Left forelimb (tissue), 1 donor: Measurements from ENCODE around the gene PDZD4.

Experiments used
- DNase-seq: peaks from one replicate; pipeline ENCODE4 v3.0.0-alpha.2; 2018; ENCODE audit warnings: low spot score

Gene PDZD4

DNA sequence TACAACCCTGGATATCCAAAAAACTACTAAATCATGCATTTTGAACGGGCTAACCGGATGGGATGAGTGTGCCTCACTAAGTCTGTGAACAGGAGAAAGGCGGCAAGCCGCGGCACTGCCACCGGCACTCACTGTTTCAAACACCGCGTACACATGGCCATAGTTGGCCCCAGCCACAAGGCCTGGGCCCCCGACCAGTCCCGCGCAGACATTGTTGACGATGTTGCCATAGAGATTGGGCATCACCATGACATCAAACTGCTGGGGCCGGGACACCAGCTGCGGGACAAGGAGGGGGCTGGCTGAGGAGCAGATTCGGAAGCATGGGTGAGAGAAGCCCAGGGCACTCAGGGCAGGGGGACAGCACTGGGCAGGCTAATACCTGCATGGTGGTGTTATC is 43.7 kb downstream of the PDZD4 start:
- DNase-seq, result no peak

DNA sequence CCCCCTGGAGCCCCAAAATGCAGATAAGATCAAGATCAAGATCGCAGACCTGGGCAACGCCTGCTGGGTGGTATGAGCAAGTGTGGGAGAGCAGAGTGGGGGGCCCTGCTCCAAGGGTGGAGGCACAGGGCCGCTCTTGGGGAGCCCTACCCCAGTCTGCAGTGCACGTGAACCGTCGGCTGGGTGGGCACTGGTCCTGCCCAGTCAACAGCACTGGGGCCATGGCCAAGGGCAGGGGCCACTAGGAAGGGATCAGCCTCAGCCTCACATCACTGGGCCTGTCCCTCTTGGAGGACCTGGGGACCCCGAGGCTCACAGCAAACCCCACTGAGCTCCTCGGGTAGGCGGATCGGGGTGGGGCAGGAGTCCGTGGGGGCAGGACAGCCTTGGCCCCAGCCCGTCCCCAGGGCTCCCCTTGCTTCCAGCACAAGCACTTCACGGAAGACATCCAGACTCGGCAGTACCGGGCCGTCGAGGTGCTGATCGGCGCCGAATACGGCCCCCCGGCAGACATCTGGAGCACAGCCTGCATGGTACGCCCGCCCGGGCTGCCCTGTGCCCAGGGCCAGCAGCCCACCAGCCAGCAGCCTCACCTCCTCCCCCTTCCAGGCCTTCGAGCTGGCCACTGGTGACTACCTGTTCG is 45.9 kb downstream of the PDZD4 start:
- DNase-seq, result no peak

DNA sequence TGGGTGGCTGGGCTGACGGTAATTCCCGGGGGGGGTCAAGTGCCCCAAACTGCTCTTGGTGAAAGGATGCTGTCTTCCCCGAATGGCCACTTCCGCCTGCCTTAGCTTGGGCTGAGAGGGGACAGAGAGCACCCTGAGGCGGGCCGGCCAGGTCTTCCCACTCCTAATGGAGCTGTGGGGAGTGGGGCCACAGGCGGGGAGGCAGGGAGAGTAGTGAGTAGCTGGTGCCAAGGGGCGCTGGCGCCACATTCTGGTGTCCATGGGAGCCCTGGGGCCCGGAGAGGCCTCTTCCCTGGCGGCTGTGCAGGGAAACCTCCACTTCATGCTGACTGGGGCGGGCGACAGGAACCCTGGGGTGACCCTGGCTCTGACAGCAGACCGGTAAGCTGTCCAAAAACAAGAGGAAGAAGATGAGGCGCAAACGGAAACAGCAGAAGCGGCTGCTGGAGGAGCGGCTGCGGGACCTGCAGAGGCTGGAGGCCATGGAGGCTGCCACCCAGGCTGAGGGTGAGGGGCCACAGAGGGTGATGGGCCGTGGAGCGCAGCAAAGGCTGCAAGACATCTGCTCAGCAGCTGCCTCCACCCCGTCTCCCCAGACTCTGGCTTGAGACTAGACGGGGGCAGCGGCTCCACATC is 46.8 kb downstream of the PDZD4 start:
- DNase-seq, result no peak

DNA sequence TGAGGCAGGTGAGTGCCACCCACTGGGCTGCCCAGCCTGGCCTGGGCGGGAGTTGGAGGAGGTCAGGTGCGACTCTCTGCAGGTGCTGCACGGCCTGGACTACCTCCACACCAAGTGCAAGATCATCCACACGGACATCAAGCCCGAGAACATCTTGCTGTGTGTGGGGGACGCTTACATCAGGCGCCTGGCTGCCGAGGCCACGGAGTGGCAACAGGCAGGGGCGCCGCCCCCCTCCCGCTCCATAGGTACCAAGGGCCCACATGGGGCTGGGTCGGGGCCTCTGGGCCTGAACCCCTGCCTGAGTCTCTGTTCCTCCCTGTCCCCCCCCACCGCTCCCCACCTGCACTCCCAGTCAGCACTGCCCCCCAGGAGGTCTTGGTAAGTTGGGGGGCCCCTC is 47.5 kb downstream of the PDZD4 start:
- no peak for DNase-seq

DNA sequence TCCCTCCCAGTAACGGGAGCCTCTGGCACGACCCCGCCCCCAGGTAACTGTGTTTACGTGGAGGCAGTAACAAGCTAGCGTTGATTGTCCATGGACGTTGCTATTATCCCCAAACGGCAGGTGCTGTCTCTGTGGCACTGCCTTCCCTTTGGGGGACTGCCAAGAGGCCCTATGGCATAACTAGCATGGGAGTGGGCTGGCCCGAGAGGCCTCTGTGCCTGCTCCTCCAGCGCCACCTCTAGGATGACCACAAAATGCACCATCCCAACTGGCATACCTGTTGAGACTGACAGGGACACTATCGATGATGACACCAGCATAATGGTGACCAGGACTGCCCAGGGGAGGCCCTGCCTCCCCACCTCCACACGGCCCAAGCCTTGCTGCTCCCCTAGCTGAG is 48.0 kb downstream of the PDZD4 start:
- DNase-seq, result no peak

DNA sequence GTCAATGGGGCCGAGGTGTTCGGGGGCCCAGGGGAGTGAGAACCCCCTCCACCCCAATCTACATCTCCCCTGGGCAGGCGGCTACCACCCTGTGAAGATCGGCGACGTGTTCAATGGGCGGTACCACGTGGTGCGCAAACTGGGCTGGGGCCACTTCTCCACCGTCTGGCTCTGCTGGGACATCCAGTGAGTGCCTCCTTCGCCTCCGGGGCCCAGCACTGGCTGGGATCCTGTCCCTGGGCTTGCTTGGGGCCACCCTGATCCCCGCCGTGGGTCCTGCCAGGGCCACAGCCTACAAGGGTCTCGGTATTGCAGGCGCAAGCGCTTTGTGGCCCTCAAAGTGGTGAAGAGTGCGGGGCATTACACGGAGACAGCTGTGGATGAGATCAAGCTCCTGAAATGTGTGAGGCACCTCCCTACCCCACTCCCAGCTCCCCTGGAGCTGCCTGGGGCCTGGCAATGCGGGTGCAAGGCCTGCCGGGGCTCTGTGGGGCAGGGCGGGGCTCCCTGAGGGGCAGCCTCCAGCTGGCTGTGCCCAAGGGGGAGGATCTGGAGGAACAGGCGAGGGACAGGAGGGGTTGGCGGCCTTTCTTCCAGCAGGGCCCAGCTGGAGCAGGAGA is 48.8 kb downstream of the PDZD4 start:
- no peak for DNase-seq

DNA sequence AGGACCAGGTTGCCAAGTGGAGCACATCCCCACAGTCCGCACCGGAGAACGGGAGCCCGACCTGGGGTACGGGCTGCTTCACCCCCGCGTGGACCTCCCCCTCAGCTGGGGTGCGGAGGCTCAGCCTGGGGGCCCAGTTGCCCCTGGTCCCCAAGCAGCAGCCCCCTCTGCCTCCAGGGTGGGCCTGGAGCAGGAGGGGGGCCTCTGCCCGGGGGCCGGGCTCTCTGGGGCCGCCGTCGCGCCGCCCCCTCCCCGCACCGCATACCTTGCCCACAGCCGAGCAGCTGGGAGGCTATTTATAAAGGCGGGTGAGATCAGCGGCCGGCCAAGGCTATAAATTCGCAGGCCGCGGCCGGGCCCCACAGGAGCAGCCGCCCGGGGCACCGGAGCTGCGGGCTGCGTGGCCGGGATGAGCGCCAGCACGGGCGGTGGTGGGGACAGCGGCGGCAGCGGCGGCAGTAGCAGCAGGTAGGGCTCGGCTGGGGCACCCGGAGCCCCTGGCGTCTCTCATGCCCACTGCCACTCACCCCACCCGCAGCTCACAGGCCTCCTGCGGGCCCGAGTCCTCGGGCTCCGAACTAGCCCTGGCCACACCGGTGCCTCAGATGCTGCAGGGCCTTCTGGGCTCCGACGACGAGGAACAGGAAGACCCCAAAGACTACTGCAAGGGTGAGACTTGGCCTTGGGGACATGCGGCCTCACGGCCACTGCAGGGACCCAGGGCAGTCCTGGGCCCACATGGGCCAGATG is 49.5 kb downstream of the PDZD4 start, which contains the start of gene SRPK3:
Gene SRPK3, plus strand, starts transcription at position 364 of the 750 bp plus-strand sequence. Its CDS starts 46 bp downstream, at position 410.
- DNase-seq, result no peak

DNA sequence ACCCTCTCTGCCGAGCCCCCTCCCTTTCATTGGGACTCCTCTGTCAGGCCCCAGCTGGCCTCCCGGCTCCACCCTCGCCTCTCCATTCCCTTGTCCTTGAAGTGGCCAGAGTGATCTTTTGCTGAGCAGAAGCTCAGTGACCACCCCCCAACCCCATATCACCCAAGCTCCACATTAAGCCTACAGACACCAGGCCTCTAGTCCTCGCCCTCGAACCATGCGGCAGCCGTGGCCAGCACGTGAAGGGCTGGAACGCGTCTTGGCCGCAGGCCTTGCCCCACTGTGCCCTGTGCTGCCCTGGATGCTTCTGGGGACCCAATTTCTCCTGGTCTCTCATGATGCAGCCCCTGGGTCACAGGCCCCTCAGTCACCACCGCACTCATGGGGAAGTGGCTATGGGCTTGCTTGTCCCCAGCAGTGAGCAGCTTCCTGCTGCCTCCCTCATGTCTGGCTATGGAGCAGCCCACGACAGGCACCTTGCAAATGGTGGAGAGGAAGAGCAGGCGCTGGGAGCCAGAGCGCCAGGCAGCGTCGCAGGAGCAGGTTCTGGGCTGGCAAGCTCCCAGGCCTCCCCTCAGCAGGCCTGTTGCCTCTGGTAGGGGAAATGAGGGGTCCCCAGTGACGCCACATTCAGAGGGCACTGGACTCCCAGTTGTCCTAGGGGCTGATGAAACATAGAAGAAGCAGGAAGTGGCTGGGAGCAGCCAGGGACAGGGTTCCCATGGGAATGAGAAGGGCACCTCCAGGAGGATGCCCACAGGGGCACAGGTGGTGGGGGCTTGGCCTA is 50.3 kb downstream of the PDZD4 start:
- DNase-seq, result no peak

DNA sequence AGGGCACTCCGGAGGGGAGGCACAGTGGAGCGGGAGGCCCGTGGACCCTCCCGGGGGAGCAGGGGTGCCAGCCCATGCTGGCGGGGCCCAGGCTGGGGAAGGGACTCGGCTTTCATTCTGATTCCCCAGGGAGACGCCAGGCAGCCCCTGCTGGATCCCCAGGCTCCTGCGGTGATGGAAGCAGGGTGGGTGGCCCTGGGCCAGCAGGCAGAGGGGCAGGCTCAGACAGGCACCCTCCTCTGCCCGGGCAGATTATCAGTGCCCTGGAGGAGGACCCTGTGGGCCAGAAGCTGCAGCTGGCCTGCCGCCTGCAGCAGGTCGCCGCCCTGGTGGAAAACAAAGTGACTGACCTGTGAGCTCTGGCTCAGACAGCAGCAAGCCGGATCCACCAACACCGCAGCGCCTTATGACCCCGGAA is 51.7 kb downstream of the PDZD4 start:
- DNase-seq, result no peak

DNA sequence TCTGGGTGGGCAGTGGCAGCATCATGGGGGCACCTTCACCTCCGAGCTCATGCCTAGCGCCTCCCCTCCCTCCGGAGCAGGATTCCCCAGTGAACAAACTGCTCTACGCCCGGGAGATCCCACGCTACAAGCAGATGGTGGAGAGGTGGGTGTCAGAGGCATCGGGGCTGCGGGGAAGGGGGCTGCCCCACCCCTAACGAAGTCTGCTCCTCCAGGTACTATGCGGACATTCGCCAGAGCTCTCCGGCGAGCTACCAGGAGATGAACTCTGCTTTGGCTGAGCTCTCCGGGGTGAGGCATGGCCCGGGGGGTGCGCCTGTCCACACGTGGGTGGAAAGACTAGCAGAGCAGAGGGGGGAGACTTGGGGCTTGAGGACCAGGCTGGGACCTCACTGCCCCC is 52.2 kb downstream of the PDZD4 start:
- DNase-seq, result no peak

DNA sequence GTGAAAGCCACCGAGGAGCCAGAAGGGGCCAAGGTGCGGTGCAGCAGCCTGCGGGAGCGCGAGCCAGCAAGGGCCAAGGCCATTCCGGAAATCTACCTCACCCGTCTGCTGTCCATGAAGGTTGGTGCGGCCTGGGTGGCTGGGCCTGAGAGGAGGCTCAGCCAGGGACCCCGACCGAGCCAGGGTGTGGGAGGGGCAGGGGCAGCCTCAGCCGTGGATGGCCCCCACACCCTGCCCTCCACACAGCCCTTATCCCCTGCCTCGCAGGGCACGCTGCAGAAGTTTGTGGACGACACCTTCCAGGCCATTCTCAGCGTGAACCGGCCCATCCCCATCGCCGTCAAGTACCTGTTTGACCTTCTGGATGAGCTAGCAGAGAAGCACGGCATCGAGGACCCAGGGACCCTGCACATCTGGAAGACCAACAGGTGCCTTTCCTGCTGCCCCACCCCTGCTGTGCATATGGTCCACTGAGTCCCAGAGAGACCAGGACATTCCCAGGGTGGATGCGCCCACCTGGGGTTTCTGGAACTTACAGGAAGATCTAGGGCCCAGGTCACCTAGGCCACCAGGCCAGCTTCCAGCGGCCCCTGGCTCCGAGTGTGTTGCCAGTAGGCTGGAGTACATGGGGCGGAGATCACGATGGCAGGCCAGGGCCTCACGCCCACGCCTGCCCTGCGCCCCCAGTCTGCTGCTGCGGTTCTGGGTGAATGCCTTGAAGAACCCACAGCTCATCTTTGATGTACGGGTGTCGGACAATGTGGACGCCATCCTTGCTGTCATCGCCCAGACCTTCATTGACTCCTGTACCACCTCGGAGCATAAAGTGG is 52.9 kb downstream of the PDZD4 start:
- no peak for DNase-seq

DNA sequence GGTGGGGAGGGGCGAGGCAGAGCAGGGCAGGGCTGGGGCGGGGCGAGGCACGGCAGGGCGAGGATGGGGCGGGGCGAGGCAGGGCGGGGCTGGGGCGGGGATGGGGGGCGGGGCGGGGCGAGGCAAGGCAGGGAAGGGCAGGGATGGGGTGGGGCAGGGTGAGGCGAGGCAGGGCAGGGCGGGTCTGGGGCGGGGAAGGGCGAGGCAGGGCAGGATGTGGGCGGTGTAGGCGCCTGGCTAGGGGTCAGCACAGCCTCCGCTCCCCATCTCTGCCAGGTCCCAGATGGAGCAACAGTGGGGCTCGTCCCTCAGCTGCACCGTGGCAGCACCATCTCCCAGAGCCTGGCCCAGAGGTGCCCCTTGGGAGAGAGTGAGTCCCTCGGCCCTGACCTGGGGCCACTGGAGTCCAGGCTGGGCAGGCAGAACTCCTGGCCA is 53.7 kb downstream of the PDZD4 start:
- no peak for DNase-seq

DNA sequence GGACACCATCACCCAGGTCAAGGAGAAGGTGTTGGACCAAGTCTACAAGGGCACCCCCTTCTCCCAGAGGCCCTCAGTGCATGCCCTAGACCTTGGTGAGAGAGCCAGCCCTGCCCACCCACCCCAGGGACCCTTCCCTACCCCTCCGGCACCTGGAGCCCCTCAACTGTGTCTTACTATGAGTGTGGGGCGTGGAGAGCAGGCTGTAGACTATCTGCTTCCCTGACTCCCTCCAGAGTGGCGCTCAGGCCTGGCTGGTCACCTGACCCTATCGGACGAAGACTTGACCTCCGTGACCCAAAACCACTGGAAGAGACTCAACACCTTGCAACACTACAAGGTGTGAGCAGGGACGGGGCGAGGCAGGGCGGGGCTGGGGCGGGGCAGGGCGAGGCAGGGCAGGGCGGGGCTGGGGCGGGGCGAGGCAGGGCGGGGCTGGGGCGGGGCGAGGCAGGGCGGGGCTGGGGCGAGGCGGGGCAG is 54.2 kb downstream of the PDZD4 start:
- no peak for DNase-seq

DNA sequence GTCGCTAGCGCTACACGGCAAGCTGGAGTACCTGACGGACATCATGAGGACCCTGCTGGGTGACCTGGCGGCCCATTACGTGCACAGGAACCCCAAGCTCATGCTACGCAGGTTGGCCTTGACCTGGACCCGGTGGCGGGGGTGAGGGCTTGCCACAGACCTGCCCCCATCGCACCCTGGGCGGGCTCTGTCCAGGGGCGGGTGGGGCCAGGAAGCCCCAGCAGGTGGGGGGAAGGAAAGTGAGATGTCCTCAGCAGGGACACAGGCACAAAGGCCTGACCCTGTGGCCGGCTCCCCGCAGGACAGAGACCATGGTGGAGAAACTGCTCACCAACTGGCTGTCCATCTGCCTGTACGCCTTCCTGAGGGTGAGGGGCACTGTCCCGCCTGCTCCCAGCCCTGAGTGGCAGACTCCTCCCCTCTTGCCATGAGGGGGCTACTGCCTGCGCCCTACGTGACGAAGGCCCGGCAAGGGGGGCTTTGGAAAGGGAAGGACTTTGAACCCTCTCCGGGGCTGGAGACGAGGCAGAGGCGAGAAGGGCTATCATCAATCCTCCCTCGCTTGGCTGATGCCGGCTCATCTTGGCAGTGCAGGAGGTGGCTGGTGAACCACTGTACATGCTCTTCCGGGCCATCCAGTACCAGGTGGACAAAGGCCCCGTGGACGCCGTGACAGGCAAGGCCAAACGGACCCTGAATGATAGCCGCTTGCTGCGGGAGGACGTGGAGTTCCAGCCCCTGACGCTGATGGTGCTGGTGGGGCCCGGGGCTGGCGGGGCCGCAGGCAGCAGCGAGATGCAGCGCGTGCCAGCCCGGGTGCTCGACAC is 54.8 kb downstream of the PDZD4 start:
- DNase-seq, result no peak

DNA sequence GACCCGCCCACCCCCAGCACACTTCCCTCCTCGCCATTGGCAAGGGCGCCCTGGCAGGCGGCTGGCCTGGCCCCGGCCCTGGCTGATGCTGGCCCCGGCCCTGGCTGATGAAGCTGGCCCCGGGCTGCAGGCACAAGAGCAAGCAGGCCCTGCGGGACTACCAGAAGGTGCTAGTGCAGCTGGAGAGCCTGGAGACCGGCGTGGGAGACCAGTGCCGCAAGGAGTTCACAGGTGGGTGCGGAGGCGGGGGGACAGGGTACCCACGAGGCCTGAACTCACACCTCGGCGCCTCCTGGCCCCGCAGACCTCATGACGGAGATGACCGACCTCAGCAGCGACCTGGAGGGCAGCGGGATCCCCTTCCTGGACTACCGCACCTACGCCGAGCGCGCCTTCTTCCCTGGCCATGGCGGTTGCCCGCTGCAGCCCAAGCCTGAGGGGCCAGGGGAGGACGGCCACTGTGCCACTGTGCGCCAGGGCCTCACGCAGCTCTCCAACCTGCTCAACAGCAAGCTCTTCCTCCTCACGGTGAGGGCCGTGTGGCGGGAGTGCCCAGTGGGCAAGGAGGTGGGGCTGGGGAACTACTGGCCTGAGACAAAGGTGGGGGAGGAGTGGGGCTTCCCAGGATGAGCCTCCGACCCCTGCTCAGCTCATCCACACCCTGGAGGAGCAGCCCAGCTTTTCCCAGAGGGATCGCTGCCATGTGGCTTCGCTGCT is 55.6 kb downstream of the PDZD4 start:
- DNase-seq, result no peak

DNA sequence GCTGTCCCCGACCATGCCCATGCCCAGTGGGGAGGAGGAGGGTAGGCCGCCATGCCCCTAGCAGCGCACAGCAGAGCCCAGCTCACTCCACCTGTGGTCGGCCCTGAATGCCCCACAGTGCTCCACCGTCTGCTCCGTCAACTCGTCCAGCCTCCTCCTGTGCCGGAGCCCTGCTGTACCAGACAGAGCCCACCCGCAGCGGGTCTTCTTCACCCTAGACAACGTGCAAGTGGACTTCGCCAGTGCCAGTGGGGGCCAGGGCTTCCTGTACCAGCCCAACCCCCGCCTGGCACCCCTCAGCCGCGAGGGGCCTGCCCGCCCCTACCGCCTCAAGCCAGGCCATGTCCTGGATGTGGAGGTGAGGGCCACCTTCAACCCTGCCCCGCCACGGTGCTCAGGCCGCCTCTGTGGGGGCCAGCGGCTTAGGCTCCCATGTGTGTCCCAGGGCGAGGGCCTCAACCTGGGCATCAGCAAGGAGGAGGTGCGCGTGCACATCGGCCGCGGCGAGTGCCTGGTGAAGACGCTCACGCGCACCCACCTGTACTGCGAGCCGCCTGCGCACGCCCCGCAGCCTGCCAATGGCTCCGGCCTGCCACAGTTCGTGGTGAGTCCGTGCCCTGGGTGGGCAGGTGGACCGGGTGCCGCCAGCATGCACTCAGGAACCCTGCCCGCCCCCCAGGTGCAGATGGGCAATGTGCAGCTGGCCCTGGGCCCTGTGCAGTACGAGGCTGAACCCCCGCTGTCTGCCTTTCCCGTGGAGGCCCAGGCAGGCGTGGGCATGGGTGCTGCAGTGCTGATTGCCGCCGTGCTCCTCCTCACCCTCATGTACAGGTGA is 56.4 kb downstream of the PDZD4 start:
- no peak for DNase-seq

DNA sequence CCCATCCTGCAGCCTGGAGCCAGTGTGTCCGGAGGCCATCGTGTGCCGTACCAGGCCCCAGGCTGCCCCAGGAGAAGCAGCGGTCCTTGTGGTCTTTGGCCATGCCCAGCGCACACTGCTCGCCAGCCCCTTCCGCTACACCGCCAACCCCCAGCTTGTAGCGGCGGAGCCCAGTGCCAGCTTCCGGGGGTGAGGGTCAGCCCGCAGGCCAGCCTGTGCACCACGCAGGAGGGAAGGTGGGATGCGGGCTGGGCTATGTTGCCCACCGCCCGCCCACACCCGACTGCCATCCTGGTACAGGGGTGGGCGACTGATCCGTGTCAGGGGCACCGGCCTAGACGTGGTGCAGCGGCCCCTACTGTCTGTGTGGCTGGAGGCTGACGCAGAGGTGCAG is 57.1 kb downstream of the PDZD4 start:
- no peak for DNase-seq
